HG02981 (cell line): Measurements from ENCODE around the gene PHAF1.

Experiments used
- ATAC-seq: cut with Tn5 transposase; IDR thresholded peaks from one replicate; pipeline ENCODE4 v1.9.1; 2021; ENCODE audit warnings: mild to moderate bottlenecking, moderate library complexity; ENCODE audit not compliant: unreplicated experiment

PHAF1 gene

DNA sequence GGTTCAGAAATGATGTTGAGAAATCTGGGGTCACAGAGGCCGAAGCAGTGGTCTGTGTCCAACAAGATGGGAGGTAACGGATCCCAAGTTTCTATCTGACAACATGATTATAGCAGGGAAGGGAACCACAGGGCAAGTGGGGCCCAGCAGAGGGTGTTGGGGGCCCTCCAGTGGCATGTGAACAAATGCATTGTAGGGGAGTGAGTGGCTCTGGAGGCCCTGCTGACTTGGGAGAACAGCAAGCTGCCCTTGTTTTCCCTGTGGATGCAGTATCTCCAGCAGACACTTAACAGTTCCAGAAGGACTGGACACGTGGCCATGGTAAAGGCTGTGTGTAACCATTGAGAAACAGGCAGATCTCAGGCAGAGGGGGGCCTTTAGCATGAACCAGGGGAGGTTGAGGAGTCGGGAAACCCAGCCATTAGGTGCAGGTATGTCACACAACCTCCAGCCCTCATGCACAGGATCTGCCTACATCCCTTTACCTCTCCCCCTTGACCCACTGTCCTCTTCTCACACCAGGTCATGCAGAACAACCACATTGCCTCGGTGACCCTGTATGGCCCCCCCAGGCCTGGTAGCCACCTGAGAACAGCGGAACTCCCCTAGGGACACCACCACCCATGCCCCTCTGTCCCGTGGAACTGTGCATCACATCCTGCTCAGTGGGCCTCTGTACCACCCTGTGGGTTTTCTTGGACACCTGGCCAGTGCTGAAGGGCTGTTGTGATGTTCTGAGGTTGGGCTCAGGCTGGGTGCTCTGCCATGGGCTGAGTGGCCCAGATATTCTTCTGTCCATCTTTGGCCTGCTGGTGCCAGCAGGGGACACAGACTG, 37.0 kb downstream of the PHAF1 start:
- no peak for ATAC-seq

DNA sequence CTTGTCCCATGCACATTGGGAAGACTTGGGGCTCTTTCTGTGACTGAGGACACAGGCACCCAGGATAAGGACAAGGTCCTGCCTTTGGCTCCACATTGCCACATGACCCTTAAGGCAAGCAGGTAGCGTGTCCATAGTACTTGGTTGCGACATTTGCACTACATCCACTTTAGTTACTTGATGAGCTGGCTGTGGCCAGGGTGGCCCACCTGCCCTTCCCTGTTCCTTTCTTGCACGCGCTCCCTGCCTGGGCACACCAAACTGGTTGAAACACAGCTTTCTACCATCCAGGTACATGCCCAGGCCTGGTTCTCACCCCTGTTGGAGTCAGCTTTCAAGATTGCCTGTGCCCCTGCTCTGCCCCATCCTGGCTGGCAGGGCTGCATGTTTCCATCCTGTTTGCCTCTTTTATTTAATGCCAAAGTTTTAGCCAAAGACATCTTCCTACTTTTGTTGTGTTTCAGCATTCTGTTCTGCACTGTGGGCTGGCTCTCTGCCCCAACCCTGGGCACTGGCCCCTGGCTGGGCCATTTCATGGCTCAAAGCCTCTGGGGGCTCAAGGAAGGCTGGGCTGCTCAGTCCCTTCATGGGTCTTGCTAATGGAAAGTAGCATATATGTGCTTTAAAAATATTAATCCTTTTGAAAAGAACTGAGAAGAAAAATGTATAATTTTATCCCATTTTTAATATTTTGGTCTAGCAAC, 37.8 kb downstream of the PHAF1 start:
- no peak for ATAC-seq

DNA sequence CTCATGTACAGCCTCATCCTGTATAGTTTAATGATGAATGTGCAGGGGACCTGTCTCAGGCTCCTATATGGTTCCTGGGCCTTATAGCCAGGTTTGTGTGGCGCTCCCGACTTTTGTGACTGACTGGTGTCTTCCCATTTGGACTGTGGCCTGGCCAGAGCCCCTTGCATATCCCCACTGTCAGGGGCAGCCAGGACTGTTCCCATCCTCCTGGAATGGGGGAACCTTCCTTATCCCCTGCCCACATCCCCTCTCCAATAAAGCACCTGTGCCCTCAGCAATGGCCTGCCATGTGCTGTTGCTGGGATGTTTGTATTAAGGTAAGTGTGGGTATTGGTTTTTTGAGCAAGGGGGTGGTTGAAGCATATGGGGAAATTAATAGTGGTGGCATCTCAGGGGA, 38.5 kb downstream of the PHAF1 start:
- ATAC-seq: no peak

DNA sequence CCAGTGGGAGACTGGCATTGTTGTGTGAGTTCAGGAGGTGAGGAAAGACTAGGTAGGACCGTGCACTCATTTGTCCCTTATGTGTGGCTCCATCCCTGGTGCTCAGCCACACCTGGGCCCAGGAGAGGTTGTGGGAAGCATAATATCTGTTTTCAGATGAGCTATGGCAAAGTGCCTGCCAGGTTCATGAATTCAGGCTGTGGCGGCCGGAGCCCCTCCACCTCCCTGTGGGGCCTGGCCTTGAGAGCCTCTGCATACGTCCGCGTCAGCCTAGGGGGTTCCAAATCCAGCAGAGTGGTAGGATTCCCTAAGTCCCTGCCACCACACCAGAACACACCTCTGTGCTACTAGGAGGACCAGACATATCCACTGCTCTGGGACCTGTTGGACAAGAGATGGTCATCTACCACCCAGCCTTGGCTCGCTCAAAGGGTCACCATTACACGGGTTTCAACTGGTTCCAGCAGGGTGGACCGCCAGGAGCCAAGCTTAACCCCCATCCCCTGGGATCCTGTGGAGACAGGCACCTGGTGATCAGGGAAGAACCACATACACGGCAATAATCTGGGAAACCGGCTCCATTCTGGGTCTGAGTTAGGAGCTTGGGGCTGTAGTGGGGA, 39.0 kb downstream of the PHAF1 start:
- ATAC-seq: no peak

DNA sequence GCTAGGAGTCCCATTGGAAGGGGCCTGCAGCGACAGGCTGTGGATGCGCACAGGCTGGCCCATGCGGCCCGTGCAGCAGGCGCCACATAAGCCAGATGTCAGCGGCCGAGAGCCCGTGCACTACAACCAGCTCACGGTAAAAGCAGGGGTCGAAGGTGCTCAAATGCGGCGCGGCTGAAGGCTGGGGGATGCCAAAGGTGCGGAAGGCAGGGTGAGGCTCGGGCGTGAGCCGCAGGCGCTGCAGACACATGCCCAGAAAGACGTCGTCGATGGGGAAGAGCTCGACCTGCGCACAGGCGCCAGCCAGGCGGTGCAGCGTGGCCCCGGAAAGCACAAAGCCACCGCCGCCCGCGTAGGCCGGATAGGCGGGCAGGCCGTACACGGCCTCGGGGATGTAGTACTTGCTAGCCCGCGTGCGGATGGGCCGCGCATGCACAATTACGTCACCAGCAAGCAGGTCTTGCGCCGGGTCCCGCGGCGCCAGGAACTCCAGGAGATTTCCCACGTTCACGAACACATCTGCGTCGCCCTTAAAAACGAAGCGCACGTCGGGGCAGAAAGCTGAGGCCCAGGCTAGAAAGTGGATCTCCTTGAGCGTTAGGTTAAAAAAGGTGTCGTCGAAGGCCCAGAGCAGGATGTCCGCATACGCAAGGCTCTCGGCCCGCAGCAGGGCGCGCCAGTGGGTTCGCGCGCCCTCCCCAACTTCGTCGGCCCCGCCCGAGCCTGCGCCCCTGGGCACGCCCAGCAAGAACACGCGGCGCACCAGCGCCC, 39.7 kb downstream of the PHAF1 start:
- ATAC-seq: no peak

DNA sequence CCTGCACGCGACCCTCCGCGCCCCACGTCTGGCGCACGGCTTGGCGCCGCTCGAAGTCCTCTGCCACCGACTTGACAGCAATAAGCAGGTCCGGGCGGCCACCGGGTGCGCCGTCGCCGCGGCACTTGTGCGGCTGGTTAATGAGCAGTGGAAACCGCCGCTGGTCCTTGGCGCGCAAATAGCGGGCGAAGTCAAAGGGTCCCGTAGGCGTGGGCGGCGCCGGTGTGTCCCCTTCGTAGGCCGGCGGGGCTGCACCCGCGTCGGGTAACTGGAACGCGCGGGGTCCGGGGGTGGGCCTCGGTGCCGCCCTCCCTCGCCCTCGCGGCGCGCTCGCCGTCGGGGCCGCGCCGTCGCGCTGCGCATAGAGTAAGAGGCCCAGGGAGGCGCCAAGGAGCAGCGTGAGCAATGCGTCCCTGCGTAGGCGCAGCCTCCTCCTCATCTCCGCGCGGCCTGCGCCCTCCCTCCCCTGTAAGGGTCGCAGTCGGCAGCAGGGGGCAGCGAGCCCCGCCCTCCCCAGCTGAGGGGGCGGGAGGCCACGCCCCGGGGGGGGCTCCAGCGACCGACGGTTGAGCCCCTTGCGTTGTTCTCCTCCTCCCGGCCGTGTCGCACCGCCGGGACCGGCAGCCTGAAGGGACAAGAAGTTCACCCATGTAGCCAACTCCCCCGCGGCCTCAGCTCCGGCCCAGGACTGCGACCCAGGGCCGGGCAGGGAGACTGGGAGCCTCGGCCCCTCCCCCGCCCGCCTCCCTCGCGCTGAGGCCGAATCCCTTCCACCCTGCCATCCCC, 40.5 kb downstream of the PHAF1 start:
- peak; percentile 15 for ATAC-seq

DNA sequence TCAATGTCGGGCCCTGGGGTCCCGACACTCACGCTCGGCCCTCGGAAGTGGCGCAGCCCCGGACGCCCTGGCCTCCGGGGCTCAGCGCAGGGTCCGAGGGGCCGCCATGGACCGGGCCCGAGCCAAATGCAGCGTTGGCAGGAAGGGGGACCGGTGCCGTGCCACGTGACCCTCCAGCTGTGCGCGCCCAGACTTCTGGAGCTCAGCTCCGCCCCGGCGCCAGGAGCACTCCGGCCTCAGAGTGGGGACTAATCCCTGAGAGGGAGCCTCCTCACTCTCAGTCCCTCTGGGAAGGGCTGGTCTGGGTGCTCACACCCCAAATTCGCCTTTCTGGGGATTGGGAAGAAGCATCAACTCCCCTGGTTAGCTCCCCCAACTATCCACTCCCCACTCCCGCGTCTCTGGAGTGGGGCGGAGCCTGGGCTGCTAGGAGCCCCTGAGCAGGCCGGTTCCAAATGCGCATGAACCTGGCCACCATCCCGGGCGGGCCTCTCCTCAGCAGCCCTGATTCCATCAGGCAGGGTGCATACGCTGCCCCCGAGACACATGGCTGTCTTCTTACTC, 41.2 kb downstream of the PHAF1 start, which contains the start of gene B3GNT9:
Gene B3GNT9 (minus strand): TSS at position 166 of the 564 bp plus-strand sequence. CDS start 513 bp downstream, outside the sequence.
- ATAC-seq: peak; percentile 50

DNA sequence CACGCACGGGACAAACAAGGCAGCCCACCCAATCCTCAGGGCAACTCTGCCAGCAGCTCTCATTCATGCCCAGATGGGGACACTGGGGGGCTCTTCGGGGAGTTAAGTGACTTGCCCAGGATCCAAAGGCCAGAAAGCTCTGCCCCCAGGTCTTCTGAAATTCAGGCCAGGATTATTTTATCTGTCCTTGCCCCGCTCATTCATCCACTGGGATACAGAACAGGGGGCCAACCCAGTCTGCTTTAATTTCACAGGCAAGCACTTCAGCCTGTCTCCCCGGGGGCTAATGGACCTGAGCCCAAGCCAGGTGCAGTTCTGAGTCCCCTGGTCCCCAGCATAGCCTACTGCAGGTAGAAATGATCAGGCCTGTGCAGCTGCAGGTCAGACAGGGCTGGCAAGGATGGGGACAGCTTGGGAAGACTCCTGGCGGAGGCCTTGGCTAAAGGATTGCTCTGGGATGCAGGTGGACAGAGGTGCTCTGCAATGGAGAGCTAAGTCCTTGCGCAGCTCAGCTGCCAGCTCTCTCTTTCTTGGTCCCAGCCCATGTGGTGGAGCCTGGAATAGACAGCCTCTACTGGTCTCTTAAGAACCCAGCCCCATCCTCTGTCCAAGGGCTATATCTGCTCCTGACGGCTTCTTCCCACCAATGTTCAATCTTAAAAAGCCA, 41.8 kb downstream of the PHAF1 start:
- no peak for ATAC-seq

DNA sequence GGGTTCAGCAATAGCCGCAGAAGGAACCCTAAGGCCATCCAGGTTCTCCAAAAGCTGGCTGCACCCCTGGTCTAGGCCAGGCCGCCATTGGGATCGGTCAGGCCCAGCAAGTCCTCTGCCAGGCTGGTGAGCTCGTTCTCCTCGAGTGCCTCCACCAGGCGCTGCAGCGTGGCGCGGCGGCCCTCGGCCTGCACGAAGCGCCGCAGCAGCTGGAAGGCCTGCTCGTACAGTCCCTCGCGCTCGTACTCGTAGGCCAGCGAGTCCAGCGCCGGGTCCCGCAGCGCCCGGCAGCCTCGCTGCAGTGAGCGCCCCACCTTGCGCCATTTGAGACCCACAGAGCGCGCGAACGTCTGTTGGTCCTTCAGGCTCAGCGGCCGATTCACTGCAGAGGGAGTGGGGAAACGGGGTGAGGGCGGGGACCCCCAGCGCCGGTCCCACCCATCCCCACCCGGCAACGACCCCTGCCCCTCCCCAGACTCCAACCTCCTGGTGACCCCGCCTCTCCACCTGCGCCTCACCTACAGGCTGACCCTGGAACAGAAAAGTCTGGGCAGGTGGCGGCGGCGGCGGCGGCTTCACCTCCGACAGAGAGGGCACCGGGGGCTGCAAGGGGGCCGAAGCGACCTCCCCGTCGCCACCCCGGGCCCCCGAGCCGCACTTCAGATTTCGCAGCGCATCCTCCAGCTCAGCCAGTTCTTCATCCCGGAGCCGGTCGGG, 45.0 kb downstream of the PHAF1 start:
- ATAC-seq: no peak

DNA sequence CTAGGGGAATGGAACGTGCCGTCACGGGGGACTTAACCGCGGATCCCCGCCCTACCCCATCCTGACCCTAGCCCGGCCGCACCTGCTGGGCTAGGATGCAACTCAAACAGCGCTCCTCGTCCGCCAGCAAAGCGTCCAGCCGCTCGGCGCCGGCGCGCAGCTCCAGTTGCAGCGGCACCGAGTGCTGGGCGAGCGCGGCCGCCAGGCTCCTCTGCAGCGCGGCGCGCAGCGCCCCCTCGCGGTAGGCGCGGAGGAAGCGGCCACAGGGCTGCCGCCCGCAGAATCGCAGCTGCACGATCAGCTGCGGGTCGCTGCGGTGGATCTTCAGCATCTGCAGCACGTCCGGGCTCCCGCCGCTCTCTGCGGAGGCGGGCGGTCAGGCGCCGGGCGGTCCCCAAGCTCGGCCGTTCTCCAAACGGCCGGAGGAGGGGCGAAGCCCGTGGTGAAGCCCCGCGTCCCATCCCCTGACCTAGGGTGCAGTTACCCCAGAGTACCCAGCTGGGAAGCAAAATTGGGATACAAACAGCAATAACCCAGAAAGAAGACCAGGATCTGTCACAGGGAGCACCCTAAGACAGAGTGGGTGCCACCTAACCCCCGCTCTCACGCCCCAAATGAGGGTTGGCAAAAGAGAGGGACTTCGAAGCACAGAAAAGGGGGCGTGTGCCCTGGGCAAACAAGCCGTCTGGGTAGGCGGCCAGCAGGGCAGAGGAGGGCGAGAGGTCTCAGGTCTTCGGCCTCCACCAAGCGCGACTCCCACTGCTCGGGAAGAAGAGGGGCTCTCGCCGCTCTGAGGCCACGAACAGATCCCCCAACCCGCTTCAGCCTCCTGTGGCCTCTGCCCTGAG, 45.8 kb downstream of the PHAF1 start:
- no peak for ATAC-seq

DNA sequence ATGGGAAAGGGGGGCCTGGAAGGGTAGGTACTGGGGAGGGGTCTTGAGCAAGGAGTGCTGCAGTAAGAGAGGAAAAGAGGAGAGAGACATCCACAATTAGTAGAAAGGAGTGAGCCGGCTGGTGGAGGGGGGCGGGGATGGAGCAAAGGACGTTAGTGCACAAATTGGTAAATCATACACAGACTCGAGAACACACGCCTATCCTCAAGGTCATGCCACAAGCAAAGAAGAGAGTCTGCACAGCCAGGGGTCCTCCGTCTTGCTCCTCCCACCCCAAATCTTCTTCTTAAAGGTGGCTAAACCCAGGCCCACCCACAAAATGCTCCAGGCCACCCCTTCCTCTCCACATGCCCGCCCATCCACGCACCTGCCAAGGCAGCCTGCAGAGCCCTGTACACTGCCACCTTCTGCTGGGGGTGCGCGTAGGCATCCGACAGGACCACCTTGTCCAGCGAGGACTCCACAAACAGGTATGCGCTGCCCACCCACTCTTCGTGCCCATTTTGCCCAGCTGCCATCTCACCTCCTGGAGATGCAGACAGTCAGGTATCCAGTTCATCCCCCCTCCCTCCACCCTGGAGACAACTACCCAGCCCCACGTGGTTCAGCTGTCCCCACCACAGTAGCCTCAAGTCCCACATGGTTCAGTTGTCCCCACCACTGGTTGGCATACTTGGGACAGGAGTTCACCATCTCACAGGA, 46.6 kb downstream of the PHAF1 start:
- ATAC-seq: no peak

DNA sequence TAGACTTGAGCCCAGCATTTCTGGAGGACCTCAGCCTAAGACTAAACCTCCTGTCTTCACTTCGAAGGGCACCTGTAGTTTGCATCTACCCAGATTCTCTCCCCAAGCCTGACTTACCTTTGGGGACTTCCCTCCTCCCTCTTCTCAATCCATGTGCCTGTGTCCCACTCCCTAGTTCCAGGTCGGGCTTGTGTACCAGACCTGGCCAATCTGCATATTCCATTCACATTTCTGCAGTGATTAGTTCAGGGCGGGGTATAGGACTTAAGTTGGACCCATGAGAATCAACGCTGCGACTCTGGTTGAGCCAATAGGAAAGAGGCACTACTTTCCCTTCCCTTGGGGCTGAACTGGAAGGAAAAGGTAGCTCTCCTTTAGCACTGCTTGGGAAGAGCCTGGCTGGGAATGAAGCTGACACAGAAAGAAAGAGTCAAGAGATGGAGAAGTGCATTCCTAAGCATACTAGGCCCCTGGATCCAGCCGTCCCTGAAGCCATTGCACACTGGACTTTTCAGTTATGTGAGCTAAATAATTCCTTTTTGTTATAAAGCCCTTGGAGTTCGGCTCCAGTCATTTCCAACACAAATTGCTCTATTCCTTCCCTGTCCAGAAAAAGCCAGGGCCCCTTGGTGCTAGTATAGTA, 47.5 kb downstream of the PHAF1 start:
- ATAC-seq: no peak

DNA sequence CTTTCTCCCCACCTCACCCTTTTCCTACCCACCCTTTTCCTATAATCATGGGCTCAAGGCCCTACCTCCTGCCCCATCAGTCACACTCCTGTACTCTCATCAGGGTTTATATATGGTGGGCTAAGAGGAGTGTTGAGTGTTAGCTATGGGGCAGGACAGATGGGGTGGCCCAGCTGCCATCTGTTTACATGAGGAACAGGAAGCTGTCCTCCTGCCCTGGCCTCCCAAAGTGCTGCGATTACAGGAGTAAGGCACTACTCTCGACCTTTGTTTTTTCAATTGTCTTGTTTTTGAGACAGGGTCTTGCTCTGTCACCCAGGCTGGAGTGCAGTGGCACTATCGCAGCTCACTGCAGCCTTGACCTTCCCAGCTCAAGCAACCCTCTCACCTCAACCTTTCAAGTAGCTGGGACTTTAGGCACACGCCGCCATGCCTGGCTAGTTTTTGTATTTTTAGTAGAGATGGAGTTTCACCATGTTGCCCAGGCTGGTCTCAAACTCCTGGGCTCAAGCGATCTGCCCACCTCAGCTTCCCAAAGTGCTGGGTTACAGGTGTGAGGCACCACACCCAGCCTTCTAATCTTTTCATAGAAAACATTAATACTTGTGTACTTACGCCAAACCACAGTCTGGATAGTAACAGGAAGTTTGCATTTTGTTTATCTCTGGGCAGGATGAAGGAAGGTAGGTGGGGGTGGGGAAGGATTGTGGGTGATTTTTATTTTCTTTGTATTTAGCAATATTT, 48.3 kb downstream of the PHAF1 start:
- ATAC-seq: no peak

DNA sequence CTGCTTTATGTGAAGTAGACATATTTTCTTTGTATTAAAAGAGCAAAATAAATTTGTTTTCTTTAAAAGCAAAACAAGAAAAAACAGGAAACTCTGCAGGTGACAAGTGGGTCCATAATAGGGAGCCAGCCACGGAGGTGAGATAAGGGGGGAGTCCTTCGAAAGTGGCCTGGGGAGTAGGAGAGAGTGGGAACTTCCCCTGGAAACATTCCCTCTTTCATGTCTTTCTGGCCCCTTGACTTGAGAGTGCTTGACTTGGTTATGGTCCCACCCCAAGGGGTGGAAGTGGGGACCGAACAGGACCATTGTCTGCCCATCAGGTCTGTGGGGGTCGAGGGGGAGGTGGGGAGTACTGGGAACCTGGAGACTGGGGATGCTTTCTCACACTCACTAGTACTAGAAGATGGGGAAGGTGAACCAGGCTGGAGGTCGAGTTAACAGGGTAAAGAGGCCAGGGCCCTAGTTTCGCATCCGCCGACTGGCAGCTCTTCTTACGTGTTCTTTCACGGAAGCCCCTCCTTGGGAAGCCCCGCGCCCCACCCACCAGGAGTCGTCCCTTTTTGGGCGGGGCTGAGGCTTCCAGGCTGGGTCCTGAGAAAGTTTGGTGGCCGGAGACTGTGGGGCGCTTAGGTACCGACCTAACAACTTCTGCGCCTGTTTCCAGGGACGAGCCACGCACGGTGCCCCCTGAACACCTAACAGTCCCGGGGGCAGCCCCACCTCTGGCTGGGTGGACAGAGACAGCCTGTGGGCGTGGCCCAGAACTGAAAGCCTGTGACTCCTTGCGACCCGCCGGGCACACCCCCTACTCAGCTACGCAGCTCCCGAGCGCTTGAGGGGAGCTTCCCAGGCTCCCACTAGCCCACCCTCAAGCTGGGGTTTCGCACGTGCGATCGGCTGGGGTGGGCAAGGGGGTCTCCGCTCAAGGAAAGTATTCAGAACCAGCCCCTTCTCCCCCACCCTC, 49.2 kb downstream of the PHAF1 start:
- peak; percentile 38 for ATAC-seq

DNA sequence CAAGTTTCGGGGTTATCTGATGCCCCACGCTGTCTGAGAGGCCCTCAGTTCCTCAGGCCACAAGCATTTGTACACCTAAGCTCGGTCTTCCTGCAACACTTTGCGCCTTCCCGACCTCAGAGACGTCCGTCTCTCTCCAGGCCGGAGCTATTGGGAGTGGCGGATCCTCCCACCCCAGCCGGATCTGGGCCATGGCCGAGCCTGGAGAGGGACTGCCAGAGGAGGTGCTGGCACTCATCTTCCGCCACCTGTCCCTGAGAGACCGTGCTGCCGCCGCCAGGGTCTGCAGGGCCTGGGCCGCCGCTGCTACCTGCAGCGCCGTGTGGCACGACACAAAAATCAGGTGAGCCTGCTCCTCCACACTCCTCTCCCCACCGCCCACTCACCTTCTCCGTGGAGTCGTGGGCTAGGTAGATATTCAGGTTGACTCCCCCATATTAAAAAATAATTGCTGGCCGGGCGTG, 51.9 kb downstream of the PHAF1 start:
- ATAC-seq: no peak
